ENCODE results near the gene COL26A1.

COL26A1 gene

DNA sequence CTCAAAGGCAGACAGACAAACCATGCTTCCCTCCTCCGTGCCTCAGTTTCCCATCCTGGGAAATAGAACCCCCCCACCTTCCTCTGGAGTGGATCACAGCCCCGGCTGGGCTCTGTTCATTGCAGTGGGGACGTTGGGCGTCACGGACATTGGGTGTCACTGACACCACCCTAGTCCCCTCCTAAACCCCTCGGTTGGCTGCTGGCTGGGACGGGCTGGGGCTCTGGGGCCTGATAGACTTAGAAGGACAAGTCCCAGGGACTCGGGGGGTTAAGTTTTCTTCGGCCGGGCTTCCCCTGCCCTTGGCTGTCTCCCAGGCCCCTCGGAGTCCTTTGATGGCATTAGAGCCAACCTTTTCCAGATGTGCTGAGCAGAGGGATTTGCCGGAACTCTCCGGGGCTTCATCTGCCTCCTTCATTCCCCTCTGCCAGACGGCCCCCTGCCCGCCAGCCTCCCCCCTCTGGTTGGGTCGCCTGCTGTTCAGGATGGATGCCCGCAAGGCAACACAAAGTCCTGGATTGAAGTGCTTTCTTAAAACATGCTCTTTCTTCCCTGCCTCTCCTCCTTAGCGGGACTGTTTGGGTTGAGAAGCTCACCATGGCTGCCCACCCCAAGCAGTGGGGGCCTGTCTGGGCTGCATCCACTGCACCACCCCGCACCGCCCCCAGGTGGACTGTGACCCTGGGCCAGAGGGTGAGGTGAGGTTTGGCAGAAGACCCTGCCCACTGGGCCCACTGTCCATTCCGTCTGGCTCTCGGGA lies 73.0 kb downstream of the COL26A1 start:
- H3K4me3 ChIP-seq (ENCODE audit: low read length) = no peak overlapping the region
- H3K9ac ChIP-seq (ENCODE audit: low read length) = no peak overlapping the region
- H3K4me1 ChIP-seq (ENCODE audit: control insufficient read depth, insufficient read depth, low read length) = no peaks in the 10 kb centered on the region
- H3K36me3 ChIP-seq (ENCODE audit: control insufficient read depth, insufficient read depth, low read length) = no peaks in the 10 kb centered on the region
- no peaks in the 10 kb centered on the region for H3K9me3 ChIP-seq (ENCODE audit: control insufficient read depth, low read length)
- peaks cover 16% of the 10 kb centered on the region for H3K27me3 ChIP-seq (ENCODE audit: control insufficient read depth, insufficient read depth, low read length)

DNA sequence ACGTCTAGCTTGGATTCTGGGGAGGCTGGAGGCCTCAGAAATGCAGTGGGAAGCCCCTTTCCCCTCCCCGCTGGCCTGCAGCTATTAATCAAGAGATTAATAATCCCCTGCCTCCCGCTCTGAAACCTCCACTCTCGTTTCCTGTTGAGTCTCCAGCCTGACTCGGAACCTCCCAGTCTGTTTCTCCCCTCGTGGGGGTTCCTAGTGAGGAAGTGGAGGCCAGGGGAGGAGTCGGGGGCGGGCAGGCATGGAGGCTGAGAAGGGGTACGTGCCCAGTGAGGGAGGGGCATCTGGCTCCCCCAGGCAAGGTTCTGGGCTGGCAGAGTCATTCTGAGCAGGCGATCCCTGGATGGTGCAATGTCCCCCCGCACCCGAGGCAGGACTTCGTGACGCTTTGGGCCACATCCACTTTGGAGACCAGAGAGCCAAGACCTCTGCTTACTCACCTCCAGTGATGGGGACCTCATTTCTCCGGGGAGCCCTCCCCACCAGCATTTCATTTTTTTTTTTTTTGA lies 73.6 kb downstream of the COL26A1 start:
- H3K9ac ChIP-seq (ENCODE audit: low read length) = no peak overlapping the region
- no peaks in the 10 kb centered on the region for H3K4me1 ChIP-seq (ENCODE audit: control insufficient read depth, insufficient read depth, low read length)
- H3K4me3 ChIP-seq (ENCODE audit: low read length) = no peak overlapping the region
- H3K36me3 ChIP-seq (ENCODE audit: control insufficient read depth, insufficient read depth, low read length) = no peaks in the 10 kb centered on the region
- peaks cover 16% of the 10 kb centered on the region for H3K27me3 ChIP-seq (ENCODE audit: control insufficient read depth, insufficient read depth, low read length)
- no peaks in the 10 kb centered on the region for H3K9me3 ChIP-seq (ENCODE audit: control insufficient read depth, low read length)

DNA sequence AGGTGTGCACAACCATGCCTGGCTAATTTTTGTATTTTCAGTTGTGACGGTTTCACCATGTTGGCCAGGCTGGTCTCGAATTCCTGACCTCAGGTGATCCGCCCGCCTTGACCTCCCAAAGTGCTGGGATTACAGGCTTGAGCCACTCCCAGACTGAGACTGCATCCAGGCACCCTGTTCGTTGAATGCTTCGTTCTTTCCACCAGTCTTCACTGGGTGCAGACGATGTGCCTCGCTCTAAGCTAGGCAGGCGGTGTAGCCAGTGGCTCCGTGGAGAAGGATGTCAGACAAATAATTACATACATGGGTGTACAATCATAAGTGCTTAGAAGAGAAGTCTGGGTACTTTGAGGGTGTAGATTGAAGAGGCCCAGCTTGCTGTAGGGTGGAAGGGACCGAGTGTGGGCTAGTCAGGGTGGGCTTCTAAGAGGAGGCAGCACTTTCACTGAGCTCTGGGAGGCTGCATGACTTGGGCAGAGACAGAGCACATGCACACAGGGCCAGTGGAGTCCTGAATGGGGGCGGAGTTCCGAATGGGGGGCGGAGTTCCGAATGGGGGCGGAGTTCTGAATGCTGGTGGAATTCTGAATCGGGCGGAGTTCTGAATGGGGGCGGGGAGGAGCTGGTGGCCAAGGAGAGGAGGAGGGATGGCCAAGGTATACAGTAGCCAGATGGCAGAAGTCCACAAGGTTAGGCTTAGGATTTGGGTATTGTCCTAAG lies 74.3 kb downstream of the COL26A1 start:
- peaks cover 16% of the 10 kb centered on the region for H3K27me3 ChIP-seq (ENCODE audit: control insufficient read depth, insufficient read depth, low read length)

DNA sequence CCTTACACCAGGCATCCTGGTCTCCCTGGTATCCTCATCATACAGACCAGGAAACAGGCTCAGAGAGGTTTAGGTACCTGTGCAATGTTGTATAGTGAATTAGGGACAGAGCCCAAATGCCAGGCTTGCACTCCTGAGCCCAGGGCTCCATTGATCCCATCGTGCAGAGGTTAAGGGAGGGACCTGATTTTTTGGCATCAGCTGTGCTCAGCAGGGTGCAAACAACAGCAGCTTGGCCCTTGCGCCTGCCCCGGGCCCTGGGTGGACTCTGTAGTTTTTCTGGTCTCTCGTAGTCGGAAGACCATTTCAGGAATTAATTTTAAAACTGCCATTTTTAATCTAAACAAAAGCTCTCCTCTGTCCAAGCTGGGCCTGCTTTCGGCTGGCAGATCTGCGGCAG lies 79.2 kb downstream of the COL26A1 start:
- Histone ChIP-seq H3K4me1 (ENCODE audit: control insufficient read depth, insufficient read depth, low read length) (peaks cover 8% of the 10 kb centered on the region), H3K9ac (ENCODE audit: low read length) (no peak overlapping the region), H3K9me3 (ENCODE audit: control insufficient read depth, low read length) (no peaks in the 10 kb centered on the region), H3K36me3 (ENCODE audit: control insufficient read depth, insufficient read depth, low read length) (no peaks in the 10 kb centered on the region), H3K27me3 (ENCODE audit: control insufficient read depth, insufficient read depth, low read length) (no peaks in the 10 kb centered on the region), H3K4me3 (ENCODE audit: low read length) (no peak overlapping the region)

More for the DNA sequence above, 74.3 kb downstream of the COL26A1 start:
- no peaks in the 10 kb centered on the region for H3K4me1 ChIP-seq (ENCODE audit: control insufficient read depth, insufficient read depth, low read length)
- H3K9me3 ChIP-seq (ENCODE audit: control insufficient read depth, low read length) = no peaks in the 10 kb centered on the region
- no peak overlapping the region for H3K4me3 ChIP-seq (ENCODE audit: low read length)
- H3K9ac ChIP-seq (ENCODE audit: low read length) = no peak overlapping the region
- no peaks in the 10 kb centered on the region for H3K36me3 ChIP-seq (ENCODE audit: control insufficient read depth, insufficient read depth, low read length)

DNA sequence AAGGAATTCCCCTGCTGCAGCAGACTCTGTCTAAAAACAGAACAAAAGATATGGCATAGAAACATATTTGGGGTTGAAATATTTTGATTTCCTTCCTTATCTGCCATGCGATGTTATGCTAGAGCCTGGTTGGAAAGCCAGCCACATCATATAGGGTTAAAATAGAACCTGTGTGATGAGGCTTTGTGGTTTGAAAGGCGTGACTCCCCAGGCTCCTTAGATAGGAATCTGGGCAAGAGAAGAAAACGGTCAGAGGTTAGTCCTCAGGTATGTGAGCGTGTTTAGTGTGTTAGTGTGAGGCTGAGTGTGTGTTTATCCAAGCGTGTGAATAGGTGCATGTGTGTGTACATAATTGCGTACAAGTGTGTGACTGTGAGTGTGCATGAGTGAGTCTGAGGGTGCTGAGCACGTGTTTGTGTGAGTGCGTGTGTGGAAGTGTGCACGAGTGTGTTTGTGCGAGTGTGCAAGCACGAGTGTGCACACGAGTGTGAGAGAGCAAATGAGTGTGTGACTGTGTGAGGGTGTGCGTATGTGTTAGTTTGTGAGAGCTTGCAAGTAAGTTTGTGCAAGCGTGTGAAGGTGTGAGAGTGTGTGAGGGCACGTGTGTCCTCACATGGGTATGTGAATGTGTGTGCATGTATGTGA lies 79.9 kb downstream of the COL26A1 start:
- H3K4me1 ChIP-seq (ENCODE audit: control insufficient read depth, insufficient read depth, low read length) = peaks cover 8% of the 10 kb centered on the region
- no peaks in the 10 kb centered on the region for H3K27me3 ChIP-seq (ENCODE audit: control insufficient read depth, insufficient read depth, low read length)
- no peaks in the 10 kb centered on the region for H3K36me3 ChIP-seq (ENCODE audit: control insufficient read depth, insufficient read depth, low read length)
- no peak overlapping the region for H3K9ac ChIP-seq (ENCODE audit: low read length)
- H3K9me3 ChIP-seq (ENCODE audit: control insufficient read depth, low read length) = no peaks in the 10 kb centered on the region
- H3K4me3 ChIP-seq (ENCODE audit: low read length) = no peak overlapping the region

DNA sequence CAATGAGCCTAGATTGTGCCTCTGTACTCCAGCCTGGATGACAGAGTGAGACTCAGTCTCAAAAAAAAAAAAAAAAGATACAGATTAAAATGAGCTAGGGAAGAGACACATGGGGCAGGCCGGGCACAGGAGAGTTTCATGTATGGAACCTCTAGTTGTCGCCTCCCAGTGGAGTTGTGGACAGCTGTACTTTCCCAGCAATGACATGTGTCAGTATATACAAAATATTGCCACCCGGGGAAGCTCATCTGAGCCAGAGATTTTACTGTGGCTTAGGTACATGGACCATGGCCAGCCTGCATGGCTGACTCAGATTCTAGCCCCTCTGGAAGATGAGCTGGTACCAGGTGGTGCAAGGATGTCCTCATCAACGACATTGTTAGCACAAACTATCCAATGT lies 87.4 kb downstream of the COL26A1 start:
- Histone ChIP-seq H3K4me3 (ENCODE audit: low read length) (no peak overlapping the region), H3K4me1 (ENCODE audit: control insufficient read depth, insufficient read depth, low read length) (no peaks in the 10 kb centered on the region), H3K9me3 (ENCODE audit: control insufficient read depth, low read length) (no peaks in the 10 kb centered on the region), H3K9ac (ENCODE audit: low read length) (no peak overlapping the region), H3K27me3 (ENCODE audit: control insufficient read depth, insufficient read depth, low read length) (no peaks in the 10 kb centered on the region), H3K36me3 (ENCODE audit: control insufficient read depth, insufficient read depth, low read length) (no peaks in the 10 kb centered on the region)

DNA sequence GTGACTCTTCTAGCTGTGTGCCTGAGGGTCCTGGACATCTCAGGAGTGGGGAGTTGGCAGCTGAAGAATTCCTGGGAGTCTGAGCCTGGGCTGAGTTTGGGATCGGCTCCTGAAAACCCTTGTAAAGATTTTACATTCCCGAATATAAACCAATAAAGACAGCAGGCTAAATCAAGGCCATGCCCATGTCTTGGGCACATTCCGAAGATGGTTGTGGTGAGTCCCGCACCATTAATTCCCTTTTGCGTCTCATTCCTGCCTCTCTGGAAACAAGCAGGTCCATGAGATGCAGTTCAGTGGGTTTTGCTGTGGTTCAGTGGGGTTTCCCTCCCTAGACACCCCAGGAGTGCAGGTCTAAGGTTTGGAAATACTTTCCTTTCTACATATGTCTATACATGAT lies 90.9 kb downstream of the COL26A1 start:
- Histone ChIP-seq H3K27me3 (ENCODE audit: control insufficient read depth, insufficient read depth, low read length) (no peaks in the 10 kb centered on the region), H3K36me3 (ENCODE audit: control insufficient read depth, insufficient read depth, low read length) (no peaks in the 10 kb centered on the region), H3K9me3 (ENCODE audit: control insufficient read depth, low read length) (no peaks in the 10 kb centered on the region), H3K4me1 (ENCODE audit: control insufficient read depth, insufficient read depth, low read length) (no peaks in the 10 kb centered on the region), H3K4me3 (ENCODE audit: low read length) (no peak overlapping the region), H3K9ac (ENCODE audit: low read length) (no peak overlapping the region)

DNA sequence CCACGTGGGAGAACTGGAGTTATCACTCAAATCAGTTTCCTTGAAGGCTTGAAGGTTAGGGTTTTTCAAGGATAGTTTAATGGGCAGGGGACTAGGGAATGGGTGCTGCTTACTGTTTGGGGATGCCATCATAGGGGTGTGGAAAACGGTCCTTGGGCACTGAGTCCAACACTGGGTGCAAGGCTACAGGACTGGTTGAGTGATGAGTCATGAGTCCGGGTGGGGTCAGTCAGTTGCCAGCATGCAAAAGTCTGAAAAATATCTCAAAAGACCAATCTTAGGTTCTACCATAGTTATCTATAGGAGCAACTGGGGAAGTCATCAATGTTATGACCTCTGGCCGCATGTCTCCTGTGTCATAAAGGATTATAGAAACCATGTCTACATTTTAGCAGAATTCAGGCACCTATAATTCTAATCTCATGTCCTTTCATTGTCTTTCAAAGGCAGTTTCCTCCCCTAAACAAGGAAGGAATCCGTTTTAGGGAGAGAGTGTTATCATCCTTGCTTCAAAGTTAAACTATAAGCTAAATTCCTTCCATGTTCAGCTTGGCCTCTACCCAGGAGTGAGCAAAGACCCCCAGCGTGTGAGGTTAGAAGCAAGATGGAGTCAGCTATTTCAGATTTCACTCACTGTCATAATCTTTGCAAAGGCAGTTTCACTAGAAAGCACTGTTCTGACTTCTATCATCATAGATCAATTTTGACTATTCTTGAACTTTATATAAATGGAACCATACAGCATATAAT lies 94.5 kb downstream of the COL26A1 start:
- no peak overlapping the region for H3K9ac ChIP-seq (ENCODE audit: low read length)
- H3K4me1 ChIP-seq (ENCODE audit: control insufficient read depth, insufficient read depth, low read length) = no peaks in the 10 kb centered on the region
- no peaks in the 10 kb centered on the region for H3K27me3 ChIP-seq (ENCODE audit: control insufficient read depth, insufficient read depth, low read length)
- no peak overlapping the region for H3K4me3 ChIP-seq (ENCODE audit: low read length)
- no peaks in the 10 kb centered on the region for H3K36me3 ChIP-seq (ENCODE audit: control insufficient read depth, insufficient read depth, low read length)
- no peaks in the 10 kb centered on the region for H3K9me3 ChIP-seq (ENCODE audit: control insufficient read depth, low read length)

DNA sequence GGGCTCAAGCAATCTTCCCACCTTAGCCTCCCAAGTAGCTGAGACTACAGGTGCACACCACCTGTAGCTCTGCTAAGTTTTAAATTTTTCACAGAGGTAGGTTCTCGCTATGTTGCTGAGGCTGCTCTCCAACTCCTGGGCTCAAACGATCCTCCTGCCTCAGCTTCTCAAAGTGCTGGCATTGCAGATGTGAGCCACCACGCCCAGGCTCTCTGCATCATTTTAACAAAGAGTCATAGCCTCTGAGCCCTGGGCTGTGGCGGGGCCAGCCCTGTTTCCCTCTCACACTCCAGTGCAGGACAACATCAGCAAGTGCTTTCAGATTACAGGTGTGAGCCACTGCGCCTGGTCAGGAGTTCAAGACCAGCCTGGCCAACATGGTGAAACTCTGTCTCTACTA lies 102.5 kb downstream of the COL26A1 start:
- no peaks in the 10 kb centered on the region for H3K9me3 ChIP-seq (ENCODE audit: control insufficient read depth, low read length)
- H3K9ac ChIP-seq (ENCODE audit: low read length) = no peak overlapping the region
- no peaks in the 10 kb centered on the region for H3K4me1 ChIP-seq (ENCODE audit: control insufficient read depth, insufficient read depth, low read length)
- no peaks in the 10 kb centered on the region for H3K36me3 ChIP-seq (ENCODE audit: control insufficient read depth, insufficient read depth, low read length)
- peaks cover 8% of the 10 kb centered on the region for H3K27me3 ChIP-seq (ENCODE audit: control insufficient read depth, insufficient read depth, low read length)
- H3K4me3 ChIP-seq (ENCODE audit: low read length) = no peak overlapping the region

DNA sequence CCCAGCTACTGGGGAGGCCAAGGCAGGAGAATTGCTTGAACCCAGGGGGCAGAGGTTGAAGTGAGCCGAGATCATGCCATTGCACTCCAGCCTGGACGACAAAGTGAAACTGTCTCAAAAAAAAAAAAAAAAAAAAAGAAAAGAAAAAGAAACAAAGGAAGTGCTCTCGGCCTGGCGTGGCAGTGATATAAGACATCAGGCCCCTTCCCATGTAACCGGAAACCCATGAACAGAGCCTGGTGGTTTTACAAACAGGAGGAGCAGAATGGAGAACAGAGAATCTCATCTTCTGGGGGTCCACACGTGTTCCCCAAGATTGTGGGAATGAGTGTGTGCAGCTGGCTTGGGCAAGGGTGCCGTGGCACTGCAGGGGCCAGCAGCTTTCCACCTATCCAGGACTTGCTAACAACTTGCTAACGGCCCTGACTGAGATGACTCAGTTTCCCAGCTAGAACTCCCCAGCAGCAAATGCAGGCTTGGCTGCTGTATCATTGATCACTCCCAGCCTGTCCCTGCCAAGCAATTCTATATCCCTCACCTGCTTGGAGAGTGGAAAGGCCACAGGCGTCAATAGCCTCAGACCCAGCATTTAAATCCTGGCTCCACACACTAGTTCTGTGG lies 103.0 kb downstream of the COL26A1 start:
- Histone ChIP-seq H3K4me3 (ENCODE audit: low read length) (no peak overlapping the region), H3K27me3 (ENCODE audit: control insufficient read depth, insufficient read depth, low read length) (peaks cover 8% of the 10 kb centered on the region), H3K9ac (ENCODE audit: low read length) (no peak overlapping the region), H3K36me3 (ENCODE audit: control insufficient read depth, insufficient read depth, low read length) (no peaks in the 10 kb centered on the region), H3K4me1 (ENCODE audit: control insufficient read depth, insufficient read depth, low read length) (no peaks in the 10 kb centered on the region), H3K9me3 (ENCODE audit: control insufficient read depth, low read length) (no peaks in the 10 kb centered on the region)

DNA sequence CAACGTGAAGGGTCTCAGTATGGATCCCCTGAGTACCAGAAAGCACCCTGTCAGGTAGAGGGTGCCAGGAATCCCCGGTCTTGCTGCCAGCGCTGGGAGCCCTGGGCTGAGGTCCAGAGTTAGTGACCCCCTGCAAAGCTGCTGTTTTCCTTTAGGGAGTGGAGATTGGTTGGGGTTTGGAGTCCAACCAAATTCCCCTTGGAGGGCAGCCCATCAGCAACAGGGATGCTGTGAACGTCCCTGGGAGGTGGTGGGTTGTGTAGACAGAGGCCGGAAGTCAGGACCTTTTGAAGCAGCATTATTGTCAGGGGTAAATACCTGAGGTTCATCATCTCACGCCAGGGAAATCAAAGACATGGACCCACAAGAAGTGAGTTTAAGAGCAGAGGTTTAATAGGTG lies 104.2 kb downstream of the COL26A1 start:
- Histone ChIP-seq H3K4me3 (ENCODE audit: low read length) (no peak overlapping the region), H3K9me3 (ENCODE audit: control insufficient read depth, low read length) (no peaks in the 10 kb centered on the region), H3K4me1 (ENCODE audit: control insufficient read depth, insufficient read depth, low read length) (no peaks in the 10 kb centered on the region)

More for the DNA sequence above, 104.2 kb downstream of the COL26A1 start:
- H3K9ac ChIP-seq (ENCODE audit: low read length) = no peak overlapping the region
- H3K27me3 ChIP-seq (ENCODE audit: control insufficient read depth, insufficient read depth, low read length) = peaks cover 8% of the 10 kb centered on the region
- H3K36me3 ChIP-seq (ENCODE audit: control insufficient read depth, insufficient read depth, low read length) = no peaks in the 10 kb centered on the region
